Right kidney (tissue), 1 donor: ENCODE data around the gene ZAP70.

ENCODE experiments used
- DNase-seq: peaks from one replicate; pipeline ENCODE4 v3.0.0-alpha.2; 2016

ZAP70 gene

DNA sequence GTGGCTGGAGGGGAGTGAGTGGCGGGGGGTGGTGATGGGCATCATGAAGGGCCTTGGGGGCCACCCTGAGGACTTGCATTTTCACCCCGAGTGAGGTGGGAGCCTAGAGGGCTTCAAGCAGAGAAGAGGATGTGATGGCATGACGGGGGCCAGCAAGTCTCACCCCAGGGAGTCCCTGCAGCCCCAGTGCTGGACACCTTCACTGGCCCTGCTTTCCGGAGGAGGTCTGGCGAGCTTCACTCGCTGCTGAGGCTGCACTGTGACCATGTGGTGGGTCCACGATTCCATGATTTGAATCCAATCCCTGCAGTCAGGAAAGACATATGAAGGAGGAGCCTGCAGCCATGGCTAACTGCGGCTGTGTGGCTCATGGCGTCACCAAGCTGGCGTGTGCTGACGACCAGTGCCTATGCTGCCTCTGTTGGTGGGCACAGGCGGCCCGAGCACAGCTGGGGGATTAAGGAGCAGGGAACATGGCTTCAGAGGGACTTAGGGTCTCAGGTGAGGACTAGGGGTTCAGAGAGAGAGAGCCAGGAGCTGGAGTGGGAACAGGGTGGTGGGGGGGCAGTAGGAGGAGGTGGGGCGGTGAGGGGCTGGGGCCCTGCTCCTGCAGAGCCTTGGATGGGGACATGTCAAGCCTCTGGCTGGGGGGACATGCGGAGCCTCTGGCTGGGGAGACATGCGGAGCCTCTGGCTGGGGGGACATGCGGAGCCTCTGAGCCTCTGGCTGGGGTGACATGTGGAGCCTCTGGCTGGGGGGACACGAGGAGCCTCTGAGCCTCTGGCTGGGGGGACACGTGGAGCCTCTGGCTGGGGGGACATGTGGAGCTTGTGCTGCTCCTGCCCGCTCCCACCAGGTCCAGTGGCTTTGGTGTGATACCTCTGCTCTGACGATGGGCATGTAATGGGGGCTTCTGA lies 3.6 kb downstream of the ZAP70 start:
- DNase-seq, result no peak

DNA sequence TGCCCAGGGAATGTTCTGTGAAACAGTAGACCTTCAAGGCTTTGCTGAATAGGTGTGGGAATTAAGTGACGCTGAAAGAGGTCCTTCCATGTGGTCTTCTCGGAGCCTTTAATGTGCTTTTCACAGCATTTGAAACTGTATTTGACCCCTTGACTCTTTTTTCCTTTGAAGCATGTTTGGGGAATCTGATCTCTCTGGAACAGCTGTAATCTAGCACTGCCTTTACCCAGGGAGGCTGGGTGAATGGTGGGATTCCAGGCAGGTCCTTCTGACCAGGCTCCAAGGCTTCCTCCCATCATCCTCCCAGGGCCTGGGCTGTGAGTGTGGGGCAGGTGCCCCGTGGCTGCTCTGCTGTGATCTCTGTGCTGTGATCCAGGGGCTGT lies 4.2 kb downstream of the ZAP70 start:
- DNase-seq, result no peak

DNA sequence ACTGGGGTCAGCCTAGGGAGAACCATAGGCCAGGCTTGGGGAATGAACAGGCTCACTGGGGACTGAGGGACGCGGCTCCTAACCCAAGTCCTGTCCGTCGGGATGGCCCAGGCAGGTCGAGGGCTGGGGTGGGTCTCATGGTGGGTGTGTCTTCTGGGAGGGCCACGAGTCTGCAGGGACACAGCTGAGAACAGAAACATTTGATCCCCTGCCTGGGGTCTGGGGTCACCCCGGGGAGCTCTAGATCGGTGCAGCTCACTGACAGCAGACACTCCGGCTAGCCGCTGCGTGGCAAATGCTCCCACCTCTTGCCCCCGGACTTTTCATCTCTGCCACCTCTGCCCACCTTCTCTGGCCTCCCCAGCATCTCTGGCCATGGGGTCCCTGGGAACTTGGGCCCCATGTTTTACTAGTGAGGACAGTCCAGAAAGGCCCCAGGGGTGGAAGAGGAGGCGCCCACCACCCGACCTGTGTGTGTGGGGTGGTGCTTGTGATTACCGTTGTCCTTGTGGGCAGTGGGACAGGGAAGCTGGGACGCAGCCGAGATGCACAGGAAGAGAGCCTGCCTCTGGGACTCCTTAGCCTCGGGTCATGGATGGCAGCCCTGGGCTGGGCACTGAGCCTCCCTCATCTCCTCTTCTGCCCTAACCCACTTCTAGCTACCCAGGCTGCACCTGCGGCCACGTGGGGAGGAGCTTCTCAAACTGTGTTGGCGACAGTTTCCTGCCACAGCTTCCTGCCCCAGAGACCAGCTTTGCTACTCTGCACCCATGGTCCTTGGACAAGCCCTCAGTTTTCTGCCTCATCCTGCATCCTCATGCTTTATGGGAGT lies 4.9 kb downstream of the ZAP70 start:
- DNase-seq, result no peak

DNA sequence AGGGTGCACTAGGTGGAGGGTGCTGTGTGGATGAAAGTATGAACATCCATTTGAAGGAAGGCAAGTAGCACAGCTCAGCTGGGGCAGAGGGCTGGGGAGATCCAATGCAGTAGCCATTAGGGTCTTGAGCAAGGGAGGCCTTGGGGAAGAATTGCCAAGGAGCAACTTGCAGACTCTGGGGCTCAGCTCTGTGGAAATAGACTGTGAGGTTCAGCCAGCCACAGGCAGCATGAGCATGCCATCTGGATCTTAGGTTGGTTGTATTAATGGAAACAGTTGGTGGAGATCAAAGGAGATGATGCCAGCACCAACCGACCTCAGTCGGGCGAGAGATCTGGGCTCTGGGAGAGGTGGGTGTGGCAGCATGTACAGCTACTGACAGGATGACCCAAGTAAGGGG lies 5.6 kb downstream of the ZAP70 start:
- DNase-seq, result no peak

DNA sequence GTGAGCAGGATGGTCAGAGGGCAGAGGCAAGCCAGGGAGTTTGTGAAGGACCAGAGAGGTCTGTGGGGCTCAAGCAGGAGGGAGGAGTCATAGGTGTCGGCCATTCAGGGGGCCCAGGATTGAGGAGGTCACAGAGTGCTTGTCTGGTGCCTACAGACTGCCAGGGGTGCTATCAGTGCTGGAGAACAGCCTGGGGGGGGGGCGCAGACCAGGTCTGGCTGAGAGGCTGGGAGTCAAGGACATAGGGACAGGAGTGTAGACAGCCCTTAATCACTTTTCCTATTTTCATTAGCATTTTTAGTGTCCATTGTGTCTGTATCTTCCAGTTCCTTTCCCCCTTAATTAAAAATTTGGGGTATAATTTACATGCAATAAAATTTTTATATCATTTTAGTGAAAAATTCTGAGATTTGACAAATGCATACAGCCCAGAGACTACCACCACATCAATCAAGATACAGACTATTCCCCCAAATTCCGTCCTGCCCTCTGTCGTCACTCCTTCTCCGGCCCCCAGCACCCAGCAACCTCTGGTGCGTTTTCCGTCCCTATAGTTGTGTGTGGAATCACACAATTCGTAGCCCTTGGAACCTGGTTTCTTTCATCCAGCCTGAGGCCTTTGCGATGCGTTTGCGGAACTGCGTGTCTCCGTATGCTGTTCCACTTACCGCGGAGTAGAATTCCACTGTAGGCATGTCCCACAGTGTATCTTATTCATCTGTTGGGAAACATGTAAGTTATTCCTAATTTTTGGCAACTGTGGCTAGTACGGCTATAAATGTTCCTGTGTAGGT lies 6.2 kb downstream of the ZAP70 start:
- DNase-seq, result no peak

DNA sequence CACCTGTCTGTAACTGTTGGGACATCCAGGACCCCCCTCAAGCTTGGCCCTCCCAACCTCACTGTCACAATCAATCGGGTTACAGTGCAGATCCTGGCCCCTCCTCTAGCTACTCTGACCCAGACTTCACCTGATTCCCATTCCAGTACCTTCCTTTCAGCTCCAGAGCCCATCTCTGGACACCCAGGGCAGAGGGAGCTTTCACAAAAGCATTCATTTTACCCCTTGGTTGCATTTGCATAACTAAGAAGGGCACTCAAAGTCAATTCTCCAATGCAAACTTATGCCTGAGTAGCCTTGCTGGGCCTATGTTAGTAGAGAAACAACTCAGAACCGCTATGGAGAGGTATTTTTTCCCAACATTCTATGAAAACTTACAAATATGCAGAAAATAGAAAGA lies 7.4 kb downstream of the ZAP70 start:
- no peak for DNase-seq

DNA sequence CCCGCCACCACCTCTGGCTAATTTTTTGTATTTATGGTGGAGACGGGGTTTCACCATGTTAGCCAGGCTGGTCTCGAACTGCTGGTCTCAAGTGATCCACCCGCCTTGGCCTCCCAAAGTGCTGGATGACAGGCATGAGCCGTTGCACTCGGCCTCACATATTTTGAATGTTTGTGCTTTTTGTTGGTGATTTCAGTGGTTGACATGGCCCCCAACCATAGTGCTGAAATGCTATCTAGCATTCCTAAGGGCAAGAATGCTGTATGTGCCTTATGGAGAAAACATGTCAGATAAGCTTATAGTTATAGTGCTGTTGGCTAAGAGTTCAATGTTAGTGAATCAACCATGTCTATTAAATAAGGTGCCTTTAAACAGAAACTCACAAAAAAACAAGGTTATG lies 8.9 kb downstream of the ZAP70 start:
- DNase-seq, result no peak

DNA sequence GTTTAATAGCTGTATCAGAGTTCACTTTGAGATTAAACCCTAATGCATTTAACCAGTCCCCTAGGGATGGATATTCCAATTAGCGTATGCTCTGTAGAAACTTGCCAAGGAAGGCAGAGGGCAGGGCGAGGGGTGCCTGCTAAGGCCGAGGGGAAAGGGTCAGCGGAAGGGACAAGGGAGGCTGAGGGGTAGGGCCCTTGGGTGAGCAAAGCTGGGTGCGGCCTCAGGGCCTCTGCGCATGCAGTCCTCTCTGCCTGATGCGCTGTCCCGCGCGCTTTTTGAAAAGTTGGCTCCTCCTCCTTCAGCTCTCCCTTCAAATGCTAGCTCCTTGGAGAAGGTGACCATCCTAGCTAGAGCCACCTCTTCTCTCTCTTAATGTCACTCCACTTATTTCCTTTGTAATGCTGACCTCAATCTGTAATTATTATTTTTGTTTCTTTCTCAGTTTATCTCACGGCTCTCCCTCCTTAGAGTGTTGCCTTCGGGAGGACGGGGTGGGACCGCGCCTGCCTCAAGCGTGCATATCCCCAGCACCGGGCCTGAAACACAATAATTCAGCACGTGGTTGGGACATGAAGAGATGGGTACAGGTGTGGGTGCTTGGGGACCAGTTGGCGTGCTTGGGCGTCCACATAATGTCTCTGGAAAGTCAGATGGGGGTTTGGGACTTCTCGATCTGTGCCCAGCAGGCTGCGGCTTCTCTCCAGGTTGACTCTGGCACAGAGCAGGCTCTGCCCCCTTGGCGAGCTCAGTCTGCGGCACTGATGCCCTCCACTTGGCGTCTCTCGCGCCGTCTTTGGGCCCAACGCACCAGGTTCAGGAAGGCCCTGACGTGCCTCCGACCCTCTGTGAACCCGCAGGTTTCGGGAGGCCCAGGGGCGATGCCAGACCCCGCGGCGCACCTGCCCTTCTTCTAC lies 10.0 kb downstream of the ZAP70 start:
- no peak for DNase-seq

DNA sequence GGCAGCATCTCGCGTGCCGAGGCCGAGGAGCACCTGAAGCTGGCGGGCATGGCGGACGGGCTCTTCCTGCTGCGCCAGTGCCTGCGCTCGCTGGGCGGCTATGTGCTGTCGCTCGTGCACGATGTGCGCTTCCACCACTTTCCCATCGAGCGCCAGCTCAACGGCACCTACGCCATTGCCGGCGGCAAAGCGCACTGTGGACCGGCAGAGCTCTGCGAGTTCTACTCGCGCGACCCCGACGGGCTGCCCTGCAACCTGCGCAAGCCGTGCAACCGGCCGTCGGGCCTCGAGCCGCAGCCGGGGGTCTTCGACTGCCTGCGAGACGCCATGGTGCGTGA lies 10.7 kb downstream of the ZAP70 start:
- no peak for DNase-seq

DNA sequence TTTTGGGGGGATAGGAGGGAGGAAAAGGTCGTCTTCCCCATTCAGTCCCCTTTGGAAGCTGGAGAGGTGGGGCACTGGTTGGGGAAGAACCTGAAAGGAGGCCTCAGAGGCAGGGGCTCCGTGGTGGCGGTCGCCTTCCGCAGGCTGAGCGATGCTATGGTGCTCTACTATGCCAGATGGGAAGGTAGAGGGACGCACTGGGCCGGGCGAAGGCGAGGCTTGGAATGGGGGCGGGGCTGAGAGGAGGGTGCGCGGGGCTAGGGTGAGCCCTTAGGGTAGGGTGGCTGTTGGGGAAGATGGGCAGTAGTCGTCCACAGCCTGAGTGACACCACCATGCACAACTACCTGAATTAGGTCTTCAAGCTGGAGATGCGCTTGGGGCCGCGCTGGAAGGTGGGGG lies 11.1 kb downstream of the ZAP70 start:
- no peak for DNase-seq

DNA sequence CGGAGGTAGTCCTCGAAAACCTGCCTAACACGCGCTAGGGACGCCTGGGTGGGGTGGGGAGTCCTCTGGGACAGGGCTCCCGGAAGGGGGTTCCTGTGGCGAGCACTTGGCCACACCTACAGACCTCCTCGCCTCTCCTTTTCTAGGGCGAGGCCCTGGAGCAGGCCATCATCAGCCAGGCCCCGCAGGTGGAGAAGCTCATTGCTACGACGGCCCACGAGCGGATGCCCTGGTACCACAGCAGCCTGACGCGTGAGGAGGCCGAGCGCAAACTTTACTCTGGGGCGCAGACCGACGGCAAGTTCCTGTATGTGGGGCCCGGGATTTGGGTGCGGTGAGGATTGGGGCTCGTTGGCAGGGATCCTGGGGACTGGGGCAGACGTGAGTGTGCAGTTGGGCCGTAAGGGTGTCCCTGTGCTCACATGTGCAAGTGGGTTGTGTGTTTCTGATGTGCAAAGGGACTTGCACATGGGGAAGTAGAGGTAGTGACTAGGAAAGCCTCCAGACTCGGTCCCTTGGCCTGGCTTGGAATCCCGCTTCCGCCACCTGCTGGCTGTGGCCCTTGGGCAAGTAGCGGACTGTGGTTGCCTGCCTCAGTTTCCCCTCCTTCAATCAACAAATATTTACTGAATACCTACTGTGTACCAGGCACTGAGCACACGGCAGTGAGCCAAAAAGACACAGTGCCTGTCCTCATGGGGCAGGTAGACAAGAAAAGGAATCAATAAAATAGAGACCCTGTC lies 11.7 kb downstream of the ZAP70 start:
- no peak for DNase-seq

DNA sequence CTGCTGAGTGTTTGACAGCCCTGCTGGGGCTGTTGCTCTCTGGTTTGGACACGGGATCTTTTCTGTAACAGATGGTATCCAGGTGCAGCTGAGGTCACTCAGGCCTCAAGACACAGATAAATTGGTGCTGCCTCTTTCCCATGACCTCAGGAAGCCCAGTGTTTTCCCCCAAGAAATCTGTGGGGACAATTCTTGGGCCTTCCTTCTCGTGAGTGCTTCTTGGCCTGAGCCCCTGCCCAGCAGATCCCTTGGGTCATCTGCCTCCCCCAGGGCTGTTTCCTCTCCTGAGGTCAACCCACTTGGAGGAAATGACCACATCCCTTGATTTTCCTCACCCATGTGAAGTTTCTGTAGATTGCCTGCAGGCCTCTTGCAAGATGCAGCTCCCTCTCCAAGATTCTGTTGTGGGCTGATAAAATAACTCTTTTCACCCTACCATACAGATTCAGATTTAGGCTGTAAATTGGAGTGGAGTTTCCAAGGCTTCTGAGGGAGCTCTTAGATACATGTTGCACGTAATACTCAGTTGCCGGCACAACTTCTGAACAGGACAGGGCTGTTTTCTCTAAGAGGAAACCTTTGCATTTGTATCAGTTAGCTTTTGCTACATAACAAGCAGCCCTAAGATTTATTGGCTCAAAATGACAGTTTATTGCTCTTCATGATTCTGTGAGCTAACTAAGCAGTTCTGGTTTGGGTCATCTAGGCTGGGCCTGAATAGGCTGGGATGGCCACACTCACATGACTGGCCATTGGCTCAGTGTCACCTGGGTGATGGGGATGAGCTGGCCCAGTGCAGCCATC lies 13.1 kb downstream of the ZAP70 start:
- DNase-seq, result no peak

DNA sequence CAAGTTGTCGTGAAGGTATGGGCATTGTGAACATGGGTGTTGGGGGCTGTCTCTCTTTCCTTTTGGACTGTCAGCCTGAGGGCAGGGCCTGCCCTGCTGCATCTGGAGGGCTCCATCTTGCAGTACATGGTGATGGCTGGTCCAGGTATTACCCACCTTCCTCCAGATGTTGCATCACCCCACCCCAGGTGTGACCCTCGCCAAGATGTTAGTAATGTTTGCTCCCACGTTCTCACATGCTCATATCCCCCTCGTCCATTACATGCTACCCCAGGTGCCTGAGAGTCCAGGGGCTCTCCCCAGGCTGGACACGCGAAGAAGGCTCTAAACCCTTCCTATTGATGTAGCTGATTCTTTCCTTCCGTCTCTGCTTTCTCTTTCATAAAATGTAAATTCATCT lies 13.9 kb downstream of the ZAP70 start:
- DNase-seq, result no peak

DNA sequence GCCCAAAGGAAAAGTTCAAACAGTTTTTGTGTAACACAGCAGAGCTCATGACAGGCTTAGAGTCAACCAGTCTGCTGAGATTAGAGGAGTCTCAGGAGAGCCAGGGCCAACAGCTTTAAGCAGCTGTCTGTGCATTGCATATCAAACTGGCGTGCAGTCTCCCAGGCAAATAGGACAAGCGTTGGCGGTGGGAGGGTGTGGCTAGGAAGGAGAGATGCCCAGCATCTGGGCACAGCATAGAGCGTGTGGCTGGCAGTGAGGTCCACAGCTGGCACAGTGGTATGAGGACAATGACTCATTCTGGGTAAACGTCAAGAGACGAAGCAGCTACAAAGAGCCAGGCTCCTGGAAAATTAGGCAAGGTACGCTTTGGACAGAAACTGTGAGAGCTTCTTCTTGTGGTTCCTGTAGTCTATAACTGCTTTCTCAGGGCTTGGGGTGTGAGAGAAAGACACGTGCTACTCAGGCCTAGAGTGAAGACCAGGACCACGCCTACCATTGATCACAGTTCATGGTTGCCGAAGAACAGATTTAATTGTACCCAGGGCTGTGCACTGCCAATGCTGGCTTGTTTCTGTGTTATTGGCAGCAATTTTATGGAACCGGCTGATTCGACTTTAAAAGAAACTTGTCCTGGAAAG lies 14.8 kb downstream of the ZAP70 start:
- DNase-seq, result no peak

DNA sequence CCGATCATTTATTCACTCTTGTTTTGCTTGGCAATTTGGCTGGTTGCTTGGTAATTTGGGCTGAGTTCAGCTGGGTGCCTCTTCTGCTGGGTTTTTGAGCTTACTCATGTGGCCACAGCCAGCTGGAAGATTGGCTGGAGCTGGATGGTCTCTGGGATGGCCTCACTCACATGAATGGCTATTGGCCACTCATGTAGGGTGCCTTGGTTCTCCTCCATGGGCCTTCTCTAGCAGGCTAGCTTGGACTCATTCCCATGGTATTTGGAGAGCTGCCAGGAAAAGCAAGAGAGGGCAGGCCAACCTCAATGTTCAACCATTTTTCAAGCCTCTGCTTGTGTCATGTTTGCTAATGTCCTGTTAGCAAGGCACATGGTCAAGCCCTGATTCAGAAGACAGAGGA lies 16.9 kb downstream of the ZAP70 start:
- DNase-seq, result no peak

DNA sequence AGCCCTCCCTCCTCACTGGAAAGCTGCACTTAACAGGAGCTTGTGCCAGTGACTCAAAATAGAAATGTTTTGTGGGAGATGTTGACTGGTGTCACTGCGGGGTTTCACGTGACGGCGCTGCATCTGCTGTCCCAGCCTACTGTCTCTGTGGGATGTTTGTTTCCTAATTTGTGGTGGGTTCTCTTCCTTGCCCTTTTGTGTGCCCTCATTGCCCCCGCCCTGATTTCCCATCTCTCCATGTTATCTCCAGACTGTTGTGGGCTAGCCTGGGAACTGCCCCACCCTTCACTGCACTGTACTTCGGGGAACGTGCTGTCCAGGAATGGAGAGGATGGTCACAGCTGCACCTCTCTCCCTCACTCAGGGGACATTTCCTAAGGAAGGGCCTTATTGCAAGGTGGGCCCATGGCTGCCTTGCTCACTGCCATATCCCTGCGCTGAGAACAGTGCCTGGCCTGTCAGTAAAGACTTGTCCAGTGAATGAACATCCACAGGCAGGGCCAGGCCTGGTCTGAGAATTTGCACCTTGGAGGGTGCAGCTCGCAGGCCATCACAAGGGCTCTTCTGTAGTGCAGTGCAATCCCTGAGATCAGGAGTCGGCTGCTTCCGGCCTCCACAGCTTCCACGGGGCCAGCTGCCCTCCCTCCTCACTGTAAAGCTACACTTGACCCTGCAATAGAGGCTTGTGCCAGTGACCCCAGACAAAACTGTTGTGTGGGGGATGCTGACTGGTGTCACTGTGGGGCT lies 18.1 kb downstream of the ZAP70 start:
- DNase-seq, result no peak

DNA sequence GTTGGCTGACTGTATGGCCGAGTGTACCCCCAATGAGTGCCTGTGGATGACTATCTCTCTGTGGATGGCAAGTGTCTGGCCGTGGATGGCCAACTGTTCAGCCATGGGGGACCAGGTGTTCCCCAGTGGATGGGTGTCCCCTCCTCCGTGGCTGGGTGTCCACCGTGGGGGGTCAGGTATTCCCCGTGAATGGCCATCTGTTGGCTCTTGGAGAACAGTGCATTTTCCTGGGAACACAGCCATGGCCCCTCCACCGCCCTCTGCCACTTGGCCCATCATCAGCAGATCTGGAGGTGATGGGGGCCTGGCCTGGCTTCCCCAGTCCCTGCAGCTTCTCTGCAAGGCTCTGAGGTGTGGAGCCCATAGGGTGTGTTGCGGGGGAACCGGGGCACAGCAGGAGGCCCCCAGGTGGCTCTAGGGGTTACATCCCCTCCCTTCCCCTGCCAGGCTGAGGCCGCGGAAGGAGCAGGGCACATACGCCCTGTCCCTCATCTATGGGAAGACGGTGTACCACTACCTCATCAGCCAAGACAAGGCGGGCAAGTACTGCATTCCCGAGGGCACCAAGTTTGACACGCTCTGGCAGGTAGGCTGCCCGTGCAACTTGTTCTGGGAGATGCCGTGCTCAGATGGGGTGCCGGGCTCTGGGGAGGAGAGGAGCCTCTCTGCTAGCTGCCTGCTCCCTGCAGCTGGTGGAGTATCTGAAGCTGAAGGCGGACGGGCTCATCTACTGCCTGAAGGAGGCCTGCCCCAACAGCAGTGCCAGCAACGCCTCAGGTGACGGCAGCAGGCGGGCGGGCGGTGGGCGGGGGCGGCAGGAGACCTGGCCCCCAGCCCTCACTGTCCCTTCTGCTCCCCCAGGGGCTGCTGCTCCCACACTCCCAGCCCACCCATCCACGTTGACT lies 19.3 kb downstream of the ZAP70 start:
- no peak for DNase-seq
